ENCODE results near the gene CHRNE.

GRCh38 chr17:4944554-4945175 lies 41.8 kb upstream of the CHRNE start:
- no peak for TF ChIP-seq EZH2 (IDR thresholded peaks at IDR 0.05; ENCODE audit: low read length)
- TF ChIP-seq CTCF (optimal IDR thresholded peaks at IDR 0.05 in 1 of 3, IDR thresholded peaks at IDR 0.05 in 1 of 3, conservative IDR thresholded peaks at IDR 0.05 in 1 of 3; ENCODE audit: extremely low read depth in 1 of 3, insufficient read depth in 2 of 3, low read length in 3 of 3): no peak

All from keratinocyte (primary cell).